Smooth muscle cell of trachea (primary cell): ENCODE measurements around the gene IFT57. TPM values are rescaled to one million over a fixed set of nuclear protein-coding genes. Genes with fewer than 3 reads are reported as not detected.

ENCODE experiments used
- total RNA-seq: library from RNA; depleted of rRNA; stranded (reverse); fragments of >200 nt; gene quantifications from 2 replicates; pipeline ENCODE4 v1.2.1, GENCODE V29; 2014

IFT57 gene, protein sequence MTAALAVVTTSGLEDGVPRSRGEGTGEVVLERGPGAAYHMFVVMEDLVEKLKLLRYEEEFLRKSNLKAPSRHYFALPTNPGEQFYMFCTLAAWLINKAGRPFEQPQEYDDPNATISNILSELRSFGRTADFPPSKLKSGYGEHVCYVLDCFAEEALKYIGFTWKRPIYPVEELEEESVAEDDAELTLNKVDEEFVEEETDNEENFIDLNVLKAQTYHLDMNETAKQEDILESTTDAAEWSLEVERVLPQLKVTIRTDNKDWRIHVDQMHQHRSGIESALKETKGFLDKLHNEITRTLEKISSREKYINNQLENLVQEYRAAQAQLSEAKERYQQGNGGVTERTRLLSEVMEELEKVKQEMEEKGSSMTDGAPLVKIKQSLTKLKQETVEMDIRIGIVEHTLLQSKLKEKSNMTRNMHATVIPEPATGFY
- total RNA-seq, result 92.0 and 94.8 TPM in 2 replicates

DNA sequence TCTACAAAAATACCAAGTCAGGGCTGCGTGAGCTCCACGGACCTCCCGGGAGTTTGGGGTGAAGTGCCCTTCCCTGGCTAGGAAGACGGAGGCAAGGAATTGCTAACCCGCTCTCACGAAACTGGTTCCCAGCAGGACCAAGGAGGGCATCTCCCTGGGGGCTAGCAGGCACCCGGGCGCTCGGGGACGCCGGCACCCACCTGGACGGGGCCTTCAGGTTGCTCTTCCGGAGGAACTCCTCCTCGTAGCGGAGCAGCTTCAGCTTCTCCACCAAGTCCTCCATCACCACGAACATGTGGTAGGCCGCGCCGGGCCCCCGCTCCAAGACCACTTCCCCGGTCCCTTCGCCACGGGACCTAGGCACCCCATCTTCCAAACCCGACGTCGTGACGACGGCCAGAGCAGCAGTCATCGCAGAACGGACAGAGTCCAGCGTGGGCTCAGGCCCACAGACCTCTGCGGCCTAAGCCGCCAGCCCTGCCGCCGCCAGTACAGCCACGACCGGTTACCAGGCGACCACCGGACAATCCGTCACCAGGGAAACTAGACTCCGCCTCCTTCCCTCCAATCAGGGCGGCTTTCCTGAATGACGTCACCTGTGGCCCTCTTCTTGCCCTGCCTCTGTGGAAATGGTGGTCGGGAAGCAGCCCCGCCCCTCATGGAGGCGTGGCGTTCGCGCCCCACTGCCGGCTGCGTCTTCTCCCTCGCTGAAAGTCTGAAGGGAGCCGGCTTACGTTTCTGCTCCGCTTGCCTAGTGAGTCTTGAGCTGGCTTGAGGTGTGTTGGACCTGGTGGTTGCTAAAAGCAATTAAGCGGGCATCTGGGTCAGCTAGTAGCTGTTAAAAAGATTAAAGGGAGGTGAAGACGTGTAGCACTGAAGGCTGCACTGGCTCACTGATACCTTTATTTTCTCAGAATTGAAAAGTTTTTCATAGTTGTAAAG is at the start of gene IFT57:
IFT57 (minus strand) TSS at position 514 of the 942 bp plus-strand sequence; CDS start at position 412, 102 bp downstream.

Other genes starting within 250 kb of the IFT57 start
- 80.4 and 152 TPM in 2 replicates for gene CD47, start 131.4 kb downstream of the IFT57 start, total RNA-seq
- gene HHLA2, start 74.1 kb upstream of the IFT57 start, total RNA-seq, result not detected in 2 replicates